Astrocyte (in vitro differentiated cells and primary cell): ENCODE results near the gene COX10.
"Not testable (repeated sequence)": the region's sequence is repeated elsewhere in the genome, so short reads cannot be mapped to it uniquely, and the experiment has no call there.

Experiments used
- EZH2 ChIP-seq: IDR thresholded peaks from 2 replicates; pipeline ENCODE4 v1.6.1; 2012; ENCODE audit warnings: mild to moderate bottlenecking, low read length, inconsistent platforms; ENCODE audit not compliant: insufficient read depth
- TF ChIP-seq, protein P1 (sequence below): IDR thresholded peaks from 2 replicates; pipeline ENCODE4 v1.5.1; 2011; ENCODE audit warnings: low read depth, mild to moderate bottlenecking, inconsistent platforms, low read length, moderate library complexity; ENCODE audit not compliant: insufficient read depth

DNA sequence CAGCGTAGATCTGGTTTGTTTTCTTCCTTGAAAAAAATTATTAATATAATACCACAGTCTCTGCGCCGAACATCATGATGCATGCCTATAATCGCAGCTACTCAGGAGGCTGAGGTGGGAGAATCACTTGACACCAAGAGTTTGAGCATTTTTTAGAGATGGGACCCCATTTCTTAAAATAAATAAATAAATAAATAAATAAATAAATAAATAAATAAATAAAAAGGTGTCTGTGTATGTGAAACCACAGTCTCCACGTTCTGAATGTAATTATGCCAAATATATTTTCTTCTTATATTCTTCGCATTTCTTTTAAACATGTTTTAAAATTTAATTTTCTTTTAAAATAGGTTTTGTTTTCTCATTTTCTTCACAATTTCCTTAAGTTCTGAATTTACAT, 112.8 kb downstream of the COX10 start:
- TF ChIP-seq, protein P1, sequence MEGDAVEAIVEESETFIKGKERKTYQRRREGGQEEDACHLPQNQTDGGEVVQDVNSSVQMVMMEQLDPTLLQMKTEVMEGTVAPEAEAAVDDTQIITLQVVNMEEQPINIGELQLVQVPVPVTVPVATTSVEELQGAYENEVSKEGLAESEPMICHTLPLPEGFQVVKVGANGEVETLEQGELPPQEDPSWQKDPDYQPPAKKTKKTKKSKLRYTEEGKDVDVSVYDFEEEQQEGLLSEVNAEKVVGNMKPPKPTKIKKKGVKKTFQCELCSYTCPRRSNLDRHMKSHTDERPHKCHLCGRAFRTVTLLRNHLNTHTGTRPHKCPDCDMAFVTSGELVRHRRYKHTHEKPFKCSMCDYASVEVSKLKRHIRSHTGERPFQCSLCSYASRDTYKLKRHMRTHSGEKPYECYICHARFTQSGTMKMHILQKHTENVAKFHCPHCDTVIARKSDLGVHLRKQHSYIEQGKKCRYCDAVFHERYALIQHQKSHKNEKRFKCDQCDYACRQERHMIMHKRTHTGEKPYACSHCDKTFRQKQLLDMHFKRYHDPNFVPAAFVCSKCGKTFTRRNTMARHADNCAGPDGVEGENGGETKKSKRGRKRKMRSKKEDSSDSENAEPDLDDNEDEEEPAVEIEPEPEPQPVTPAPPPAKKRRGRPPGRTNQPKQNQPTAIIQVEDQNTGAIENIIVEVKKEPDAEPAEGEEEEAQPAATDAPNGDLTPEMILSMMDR, result not testable (repeated sequence)
- not testable (repeated sequence) for TF ChIP-seq EZH2
